Urothelium cell line (cell line): ENCODE measurements around the gene NOTO.

Experiments
- DNase-seq: peaks from one replicate; pipeline ENCODE4 v3.0.0; 2011; ENCODE audit warnings: low spot score, mixed read lengths
- FAIRE-seq: peaks from 2 replicates; lab custom pipeline; 2011; peaks lifted over from hg19 to GRCh38; lab: Jason Lieb, UNC

The NOTO gene

DNA sequence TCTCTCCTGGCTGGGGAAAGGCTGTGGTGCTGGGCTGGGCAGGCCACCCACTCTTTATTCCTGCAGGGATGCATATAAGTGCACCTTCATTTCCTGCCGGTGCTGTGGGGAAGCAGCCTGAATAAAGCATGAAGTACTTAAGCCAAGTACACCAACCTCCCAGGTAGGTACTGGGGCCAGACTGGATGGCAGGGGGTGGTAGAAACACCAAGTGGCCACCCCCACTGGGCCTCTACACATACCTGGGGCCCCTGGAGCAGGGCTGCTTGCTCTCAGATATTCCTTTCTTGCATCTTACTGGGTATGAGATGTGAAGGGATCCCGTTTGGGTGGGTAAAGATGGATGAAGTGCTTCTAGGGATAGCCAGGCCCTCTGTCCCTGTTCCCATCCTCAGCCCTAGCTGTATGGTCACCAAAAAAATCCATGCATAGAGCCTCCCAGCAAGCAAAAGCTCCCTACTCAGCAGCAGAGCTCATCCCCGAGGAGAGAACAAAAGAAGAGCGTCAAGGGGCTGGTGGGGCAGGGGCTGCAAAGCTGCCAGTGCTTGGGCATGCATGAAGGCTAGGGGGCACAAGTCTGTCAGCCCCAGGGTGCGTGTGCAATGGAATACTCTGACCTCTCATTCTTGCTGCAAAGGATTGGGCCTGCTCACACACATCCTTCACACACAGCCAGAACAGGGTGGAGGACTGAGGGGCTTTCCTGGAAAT lies 53.7 kb downstream of the NOTO start:
- DNase-seq (no peak), FAIRE-seq (peak; percentile 17)

DNA sequence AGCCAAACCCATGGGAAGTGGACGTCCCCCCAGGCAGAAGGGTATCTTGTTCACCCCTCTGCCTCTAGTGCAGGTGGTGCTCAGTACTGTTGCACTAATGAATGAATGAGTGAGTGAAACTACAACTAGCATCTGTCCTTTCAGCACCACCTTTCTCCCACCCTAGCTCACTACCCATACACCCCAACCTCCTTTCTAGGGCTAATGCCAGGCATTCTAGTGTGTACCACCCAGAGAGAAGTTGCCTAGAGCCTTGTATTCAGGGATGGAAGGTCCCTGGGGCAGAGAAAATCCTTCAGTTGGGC lies 54.2 kb downstream of the NOTO start:
- DNase-seq (no peak), FAIRE-seq (peak; percentile 76)

DNA sequence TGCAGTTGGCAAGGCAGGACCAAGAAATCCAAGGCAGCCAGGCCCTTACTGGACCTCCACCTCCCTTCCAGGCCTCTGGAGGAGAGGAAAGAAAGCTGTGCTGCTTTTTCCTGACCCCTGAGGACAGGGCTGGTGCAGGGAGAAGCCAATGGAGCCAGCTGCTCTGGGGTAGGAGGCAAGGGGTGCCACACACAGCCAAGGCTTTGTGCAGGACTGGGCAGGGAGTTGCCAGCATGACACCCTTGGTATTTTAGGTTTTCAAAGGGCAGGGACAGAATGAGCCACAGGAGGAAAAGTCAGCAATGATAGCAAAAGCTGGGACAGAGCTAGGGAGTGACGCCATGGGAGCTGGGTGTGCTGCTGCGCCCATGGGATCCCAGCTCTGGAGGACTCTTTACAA lies 54.6 kb downstream of the NOTO start:
- DNase-seq (no peak), FAIRE-seq (no peak)

DNA sequence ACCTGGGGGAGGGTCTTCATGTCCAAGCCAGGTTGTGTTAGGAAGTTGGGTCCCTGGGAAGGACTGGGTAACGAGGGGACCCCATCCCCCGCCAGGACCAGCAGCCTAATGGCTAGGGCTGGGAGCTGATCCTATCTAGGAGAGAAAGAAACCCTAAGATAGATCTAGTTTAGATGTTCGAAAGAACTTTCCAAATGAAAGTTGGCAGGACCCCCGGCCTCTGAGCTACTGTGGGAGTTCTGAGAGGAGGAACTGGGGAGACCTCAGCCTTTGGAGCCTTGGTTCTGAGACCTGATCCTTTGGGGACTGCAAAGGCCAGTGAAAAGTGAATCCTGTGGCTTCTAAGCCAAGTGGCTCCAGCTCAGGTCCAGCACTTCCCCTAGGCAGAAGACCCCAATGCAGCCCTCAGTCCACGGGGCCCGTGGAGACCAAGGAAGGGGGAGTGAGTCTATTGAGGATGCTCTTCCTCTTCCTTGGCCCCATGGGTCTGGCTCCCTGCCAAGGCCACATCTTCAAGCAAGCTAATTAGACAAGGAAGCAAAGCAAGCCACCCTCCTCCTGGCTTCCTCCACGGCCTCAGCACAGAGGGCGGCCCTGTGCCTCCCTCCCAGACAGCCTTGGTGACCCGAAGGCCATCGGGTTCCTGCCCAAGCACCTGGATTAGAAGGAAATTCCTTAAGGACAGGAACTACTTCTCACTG lies 55.2 kb downstream of the NOTO start:
- no peak for FAIRE-seq
- DNase-seq: no peak

DNA sequence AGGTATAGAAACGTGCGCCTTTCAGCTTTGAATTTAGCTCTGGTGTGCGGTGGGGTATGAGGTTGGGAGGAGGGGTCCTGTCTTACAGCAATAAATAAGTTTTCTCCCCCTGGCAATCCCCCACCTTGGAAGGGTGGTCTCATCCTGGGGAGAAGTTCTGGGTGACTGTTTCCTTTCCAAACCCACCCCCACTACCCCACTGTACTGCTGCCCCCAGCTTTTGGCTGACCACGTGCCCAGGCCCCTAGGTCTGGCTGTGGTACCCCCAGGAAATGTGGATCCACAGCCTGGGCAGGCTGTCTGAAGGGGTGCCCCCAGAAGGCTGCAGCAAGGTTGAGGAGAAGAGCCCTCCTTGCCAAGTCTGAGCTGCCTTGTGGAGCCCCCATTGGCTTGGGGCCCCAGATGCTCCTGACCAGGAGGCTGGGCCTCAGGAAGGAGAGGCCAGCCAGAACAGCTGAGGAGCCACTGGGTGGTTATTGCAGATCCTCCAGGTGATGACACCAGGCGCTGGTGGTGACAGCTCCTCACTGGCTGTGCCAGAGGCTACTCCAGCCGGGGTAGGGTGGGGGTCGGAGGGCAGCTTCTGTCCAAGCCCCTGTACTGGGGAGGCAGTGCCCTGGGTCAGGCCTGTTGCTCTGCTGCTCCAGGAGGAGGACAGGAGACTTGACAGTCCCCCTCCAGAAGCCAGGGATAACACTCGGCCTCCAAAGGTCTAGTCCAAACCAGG lies 56.0 kb downstream of the NOTO start:
- DNase-seq (no peak), FAIRE-seq (no peak)

DNA sequence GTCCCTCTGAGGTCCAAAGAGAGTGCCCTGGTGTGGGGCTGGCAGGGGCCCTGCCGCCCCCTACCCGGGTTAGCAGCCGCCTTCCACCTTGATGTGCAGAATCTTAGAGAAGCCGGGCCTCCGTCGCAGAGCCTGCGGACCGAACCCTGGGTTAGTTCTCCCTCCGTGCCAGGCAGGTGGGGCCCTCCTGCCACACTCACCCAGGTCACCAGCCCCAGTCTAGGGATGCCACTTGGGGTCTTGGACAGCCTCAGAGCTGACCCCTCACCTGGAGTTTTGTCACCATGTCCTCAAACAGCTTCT lies 56.5 kb downstream of the NOTO start:
- FAIRE-seq (no peak), DNase-seq (no peak)

DNA sequence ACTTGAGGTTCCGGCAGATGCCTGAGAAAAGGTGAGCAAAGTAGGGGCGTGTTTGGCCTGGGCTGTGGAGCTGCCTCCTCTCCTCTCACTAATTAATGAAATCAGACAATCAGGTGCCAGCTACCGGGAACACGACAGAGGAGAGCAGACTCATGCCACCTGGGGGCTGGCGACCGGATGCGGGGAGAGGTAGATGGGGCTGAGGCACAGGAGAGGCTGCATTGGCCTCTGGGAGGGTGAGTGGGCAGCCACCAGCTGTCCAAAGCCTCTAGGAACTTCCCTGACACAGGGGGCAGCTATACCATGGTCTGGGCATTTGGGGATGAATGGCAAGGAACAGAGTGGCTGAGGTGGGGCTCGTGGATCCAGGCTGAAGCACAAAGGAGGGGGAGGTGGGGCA lies 56.9 kb downstream of the NOTO start:
- no peak for FAIRE-seq
- DNase-seq: no peak

DNA sequence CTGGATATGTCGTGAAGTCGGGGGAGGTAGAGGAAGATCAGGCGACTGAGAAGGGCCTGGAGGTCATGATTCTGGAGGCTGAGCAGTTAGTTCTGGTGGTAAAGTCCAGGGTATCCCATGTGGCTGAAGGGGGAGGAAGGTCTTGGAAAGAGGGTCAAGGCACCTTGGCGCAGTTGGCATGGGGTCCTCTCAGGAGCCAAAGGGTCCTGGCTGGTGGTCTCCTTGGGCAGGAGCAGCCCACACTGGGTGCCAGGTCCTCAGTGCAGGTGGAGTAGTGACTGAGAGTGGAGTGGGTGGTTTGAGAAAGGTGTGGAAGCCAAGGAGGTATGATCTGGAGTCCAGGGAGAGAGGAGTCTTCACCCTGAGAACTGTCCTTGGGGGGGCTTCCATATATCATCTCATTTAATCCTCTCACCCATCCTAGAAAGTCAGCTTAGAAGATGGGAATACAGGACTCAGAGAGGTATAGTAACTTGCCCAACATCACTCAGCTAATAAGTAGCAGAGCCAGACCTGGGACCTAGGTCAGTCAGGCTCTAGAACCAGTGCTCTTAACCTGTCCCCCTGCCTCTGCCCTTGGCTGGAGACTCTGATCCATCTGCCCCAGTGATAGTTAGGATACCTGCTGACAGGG lies 57.4 kb downstream of the NOTO start:
- FAIRE-seq (no peak), DNase-seq (no peak)

DNA sequence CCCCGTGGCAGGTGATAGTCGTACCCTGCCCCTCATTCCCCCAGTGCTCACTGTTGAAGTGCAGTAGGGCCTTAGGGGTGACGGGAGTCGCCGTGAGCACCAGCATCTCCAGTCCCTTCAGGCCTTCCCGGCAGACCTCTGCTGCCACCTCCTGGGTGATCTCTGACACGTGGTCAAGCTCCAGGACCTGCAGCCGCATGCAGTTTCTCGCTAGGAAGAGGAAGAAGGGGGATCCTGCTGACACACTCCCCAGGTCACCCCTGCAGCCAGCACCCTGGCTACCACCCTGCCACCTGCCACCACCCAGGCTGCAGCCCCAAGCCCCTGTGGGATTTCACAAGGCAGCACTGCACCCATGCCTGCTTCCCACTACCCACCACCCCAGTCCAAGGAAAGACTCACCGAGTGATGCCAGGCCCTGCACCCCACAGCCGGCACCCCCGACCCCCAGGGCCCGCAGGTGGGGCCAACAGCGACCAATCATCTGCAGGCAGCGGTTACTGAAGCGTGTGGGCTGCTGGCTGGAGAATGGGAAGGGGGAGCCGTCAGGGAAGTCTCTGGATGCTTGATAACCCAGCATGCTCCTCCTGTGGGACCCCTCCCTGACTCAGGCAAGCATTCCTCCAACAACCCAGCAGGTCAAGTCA lies 58.1 kb downstream of the NOTO start:
- DNase-seq (peak; percentile 66), FAIRE-seq (no peak)
